HepG2 (cell line): ENCODE measurements around the gene ZNF772. TPM values are rescaled to one million over a fixed set of nuclear protein-coding genes. Genes with fewer than 3 reads are reported as not detected.

Experiments
- AKAP8 ChIP-seq: sonication (generic); formaldehyde crosslinking; IDR thresholded peaks from 2 replicates; pipeline ENCODE4 v1.5.1; 2020; ENCODE audit warnings: mild to moderate bottlenecking, missing genetic modification reagents
- ATF1 ChIP-seq: IDR thresholded peaks from 2 replicates; pipeline ENCODE4 v1.6.1; 2016; ENCODE audit warnings: mild to moderate bottlenecking, control low read depth
- KLF12 ChIP-seq: sonication (generic); formaldehyde crosslinking; IDR thresholded peaks from 2 replicates; pipeline ENCODE4 v1.4.0; 2020; ENCODE audit warnings: missing genetic modification reagents, borderline replicate concordance
- KMT2B ChIP-seq: IDR thresholded peaks from 2 replicates; pipeline ENCODE4 v1.6.1; 2016; ENCODE audit warnings: missing genetic modification reagents, missing compliant biosample characterization
- MED8 ChIP-seq: sonication (generic); formaldehyde crosslinking; IDR thresholded peaks from 2 replicates; pipeline ENCODE4 v1.8.1; 2023; ENCODE audit warnings: mild to moderate bottlenecking, missing genetic modification reagents; ENCODE audit not compliant: insufficient replicate concordance
- PAXIP1 ChIP-seq: sonication (generic); formaldehyde crosslinking; conservative IDR thresholded peaks from 2 replicates; pipeline ENCODE4 v1.4.0; 2020; ENCODE audit warnings: mild to moderate bottlenecking, missing genetic modification reagents, moderate library complexity
- POLR2AphosphoS5 ChIP-seq: IDR thresholded peaks from 2 replicates; pipeline ENCODE4 v1.6.1; 2012; ENCODE audit warnings: low read depth, low read length
- REL ChIP-seq: sonication (generic); formaldehyde crosslinking; conservative IDR thresholded peaks from 2 replicates; pipeline ENCODE4 v1.8.0; 2022; ENCODE audit warnings: mild to moderate bottlenecking, missing genetic modification reagents, moderate library complexity
- TOE1 ChIP-seq: sonication (generic); formaldehyde crosslinking; IDR thresholded peaks from 2 replicates; pipeline ENCODE4 v1.4.0; 2020; ENCODE audit warnings: mild to moderate bottlenecking, missing genetic modification reagents
- TP53 ChIP-seq: sonication (generic); formaldehyde crosslinking; conservative IDR thresholded peaks from 2 replicates; pipeline ENCODE4 v1.4.0; 2020; ENCODE audit warnings: missing genetic modification reagents
- U2AF1 ChIP-seq: fragments of 200-400 bp; formaldehyde crosslinking; optimal IDR thresholded peaks from 2 replicates; pipeline ENCODE3; 2017; ENCODE audit warnings: mild to moderate bottlenecking, low read depth, low read length
- ZBTB14 ChIP-seq: sonication (generic); formaldehyde crosslinking; IDR thresholded peaks from 2 replicates; pipeline ENCODE4 v1.4.0; 2020; ENCODE audit warnings: missing genetic modification reagents
- ZBTB20 ChIP-seq: sonication (generic); formaldehyde crosslinking; IDR thresholded peaks from 2 replicates; pipeline ENCODE4 v1.8.1; 2023; ENCODE audit warnings: missing genetic modification reagents, low read depth, mild to moderate bottlenecking, borderline replicate concordance
- ZFP36L2 ChIP-seq: sonication (generic); formaldehyde crosslinking; IDR thresholded peaks from 2 replicates; pipeline ENCODE4 v1.4.0; 2020; ENCODE audit warnings: missing genetic modification reagents
- ZFY ChIP-seq: sonication (generic); formaldehyde crosslinking; IDR thresholded peaks from 2 replicates; pipeline ENCODE4 v1.4.0; 2020; ENCODE audit warnings: missing genetic modification reagents
- ZNF17 ChIP-seq: sonication (generic); formaldehyde crosslinking; IDR thresholded peaks from 2 replicates; pipeline ENCODE4 v1.5.0; 2020; ENCODE audit warnings: mild to moderate bottlenecking, missing genetic modification reagents
- ZNF329 ChIP-seq: sonication (generic); formaldehyde crosslinking; IDR thresholded peaks from 2 replicates; pipeline ENCODE4 v1.9.0; 2021; ENCODE audit warnings: low read depth, mild to moderate bottlenecking, missing genetic modification reagents
- ZNF331 ChIP-seq: sonication (generic); formaldehyde crosslinking; IDR thresholded peaks from 2 replicates; pipeline ENCODE4 v1.4.0; 2020; ENCODE audit warnings: missing genetic modification reagents
- ZNF569 ChIP-seq: sonication (generic); formaldehyde crosslinking; IDR thresholded peaks from 2 replicates; pipeline ENCODE4 v1.5.0; 2020; ENCODE audit warnings: mild to moderate bottlenecking, missing genetic modification reagents, moderate library complexity, borderline replicate concordance
- ZNF589 ChIP-seq: sonication (generic); formaldehyde crosslinking; conservative IDR thresholded peaks from 2 replicates; pipeline ENCODE4 v1.8.0; 2022; ENCODE audit warnings: mild to moderate bottlenecking, moderate library complexity, missing genetic modification reagents
- ZSCAN21 ChIP-seq: sonication (generic); formaldehyde crosslinking; IDR thresholded peaks from 2 replicates; pipeline ENCODE4 v1.8.0; 2022; ENCODE audit warnings: mild to moderate bottlenecking, missing genetic modification reagents, moderate library complexity, borderline replicate concordance
- polyA plus RNA-seq, 8 experiments: library from polyadenylated mRNA; depleted of rRNA in 3 of 8; stranded (reverse) in 7 of 8; unstranded in 1 of 8; fragments of >200 nt; fragmentation: Illumina TruSeq in 4 of 8; extraction: Trizol in 4 of 8; gene quantifications; 2 replicates each; pipeline versions ENCODE4 v1.2.1 to v1.2.3, GENCODE V29; 2011 to 2016; ENCODE audit warnings: low read depth in 4 of 8, missing spikeins in 1 of 8, mixed read lengths in 1 of 8; ENCODE audit not compliant: insufficient read depth in 1 of 8
- total RNA-seq, 5 experiments: library from RNA; depleted of rRNA; stranded (reverse); fragments of >200 nt; fragmentation: Illumina TruSeq; extraction: Trizol; gene quantifications; 2 replicates each; pipeline ENCODE4 v1.2.3, GENCODE V29; 2016; ENCODE audit warnings: low read depth in 1 of 5
- TF ChIP-seq, protein P1 (sequence below): IDR thresholded peaks from 2 replicates; pipeline ENCODE4 v1.6.1; 2016; ENCODE audit warnings: missing compliant biosample characterization, missing genetic modification reagents, borderline replicate concordance
- TF ChIP-seq, protein P2 (sequence below): sonication (generic); formaldehyde crosslinking; IDR thresholded peaks from 2 replicates; pipeline ENCODE4 v1.9.0; 2021; ENCODE audit warnings: missing genetic modification reagents, borderline replicate concordance

ZNF772 gene
- total and polyA plus RNA-seq, 2 of the 13 experiments (the other 11 are each of a cell fraction or from before 2014, with no cell fraction given), result 3.1 to 17.2 TPM

DNA sequence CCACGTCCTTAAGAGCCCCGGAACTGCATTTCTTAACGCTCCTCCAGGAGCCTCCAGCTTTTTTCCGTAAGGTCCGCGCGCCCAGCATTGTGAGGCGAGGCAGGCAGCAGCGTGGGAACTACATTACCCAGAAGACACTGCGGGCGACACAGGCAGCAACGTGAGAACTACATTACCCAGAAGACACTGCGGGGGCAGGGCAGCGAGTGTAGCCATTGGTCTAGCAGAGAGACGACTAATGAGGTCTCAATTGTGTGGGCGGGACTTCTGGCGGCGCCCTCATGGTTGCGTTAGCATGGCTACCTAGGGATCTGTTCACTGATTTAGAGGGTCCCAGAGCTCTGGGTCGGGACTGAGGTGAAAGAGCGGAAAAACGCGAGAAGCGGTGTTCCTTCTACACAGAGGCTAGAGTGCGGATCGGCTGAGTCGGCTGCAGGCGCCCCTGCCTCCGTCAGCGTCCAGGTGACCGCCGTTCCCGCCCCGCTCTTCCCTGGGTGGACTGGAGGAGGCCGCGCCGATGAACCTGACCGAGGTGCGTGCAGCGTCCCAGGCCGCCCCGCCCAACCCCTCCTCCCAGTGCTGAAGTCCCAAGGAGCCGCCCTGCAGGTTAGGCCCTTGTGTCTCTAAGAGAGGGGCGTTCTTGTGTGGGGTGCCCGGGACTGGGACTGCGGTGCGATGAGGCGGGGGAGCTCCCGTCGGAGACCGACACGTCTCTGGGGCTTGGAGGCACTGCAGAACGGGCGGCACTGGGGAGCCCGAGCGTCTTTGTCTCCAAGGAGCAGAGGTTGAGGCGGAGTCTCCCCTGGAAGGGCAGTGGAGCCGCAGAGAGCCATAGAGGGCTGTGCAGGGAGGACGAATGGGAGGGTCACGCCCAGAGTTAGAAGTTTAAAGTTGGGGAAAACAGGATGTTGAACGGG lies 42.0 kb downstream of the ZNF772 start, which contains the start of gene ZNF749 (continued):
- no peak; the same call in 1 of the 2 replicates for TF ChIP-seq ZFP36L2
- TF ChIP-seq KMT2B (CRISPR knock-in tag), result peak; percentile 84
- TF ChIP-seq ZBTB14 (CRISPR knock-in tag), result no peak
- TF ChIP-seq, protein P1, sequence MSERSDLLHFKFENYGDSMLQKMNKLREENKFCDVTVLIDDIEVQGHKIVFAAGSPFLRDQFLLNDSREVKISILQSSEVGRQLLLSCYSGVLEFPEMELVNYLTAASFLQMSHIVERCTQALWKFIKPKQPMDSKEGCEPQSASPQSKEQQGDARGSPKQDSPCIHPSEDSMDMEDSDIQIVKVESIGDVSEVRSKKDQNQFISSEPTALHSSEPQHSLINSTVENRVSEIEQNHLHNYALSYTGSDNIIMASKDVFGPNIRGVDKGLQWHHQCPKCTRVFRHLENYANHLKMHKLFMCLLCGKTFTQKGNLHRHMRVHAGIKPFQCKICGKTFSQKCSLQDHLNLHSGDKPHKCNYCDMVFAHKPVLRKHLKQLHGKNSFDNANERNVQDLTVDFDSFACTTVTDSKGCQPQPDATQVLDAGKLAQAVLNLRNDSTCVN (CRISPR knock-in tag), result peak; percentile 81
- TF ChIP-seq KLF12 (CRISPR knock-in tag), result peak; percentile 43; the same call in 1 of the 2 replicates
- TF ChIP-seq ZNF17 (CRISPR knock-in tag), result no peak
- TF ChIP-seq, protein P2, sequence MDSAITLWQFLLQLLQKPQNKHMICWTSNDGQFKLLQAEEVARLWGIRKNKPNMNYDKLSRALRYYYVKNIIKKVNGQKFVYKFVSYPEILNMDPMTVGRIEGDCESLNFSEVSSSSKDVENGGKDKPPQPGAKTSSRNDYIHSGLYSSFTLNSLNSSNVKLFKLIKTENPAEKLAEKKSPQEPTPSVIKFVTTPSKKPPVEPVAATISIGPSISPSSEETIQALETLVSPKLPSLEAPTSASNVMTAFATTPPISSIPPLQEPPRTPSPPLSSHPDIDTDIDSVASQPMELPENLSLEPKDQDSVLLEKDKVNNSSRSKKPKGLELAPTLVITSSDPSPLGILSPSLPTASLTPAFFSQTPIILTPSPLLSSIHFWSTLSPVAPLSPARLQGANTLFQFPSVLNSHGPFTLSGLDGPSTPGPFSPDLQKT (CRISPR knock-in tag), result no peak
- TF ChIP-seq ZNF569, result no peak
- 0 out of 2 replicates have a peak, but pooled peaks have one; percentile 21 for TF ChIP-seq ZNF329 (CRISPR knock-in tag)
- no peak for TF ChIP-seq U2AF1
- TF ChIP-seq POLR2AphosphoS5, result peak; percentile 90
- no peak for TF ChIP-seq REL (CRISPR knock-in tag)
- TF ChIP-seq AKAP8 (CRISPR knock-in tag), result no peak
- no peak for TF ChIP-seq ZNF589 (CRISPR knock-in tag)
- 0 out of 2 replicates have a peak, but pooled peaks have one; percentile 27 for TF ChIP-seq PAXIP1
- TF ChIP-seq ZSCAN21 (CRISPR knock-in tag), result no peak; the same call in 1 of the 2 replicates
- no peak for TF ChIP-seq ZBTB20
- TF ChIP-seq ZFY, result peak; percentile 90
- 0 out of 2 replicates have a peak, but pooled peaks have one; percentile 35 for TF ChIP-seq TOE1 (CRISPR knock-in tag)
- TF ChIP-seq TP53 (CRISPR knock-in tag), result no peak
- TF ChIP-seq MED8 (CRISPR knock-in tag), result peak; percentile 48
- peak; percentile 93 for TF ChIP-seq ATF1 (CRISPR knock-in tag)
- no peak for TF ChIP-seq ZNF331 (CRISPR knock-in tag)
